Activated CD4-positive, CD25-positive, alpha-beta regulatory T cell (primary cell): Measurements from ENCODE around the gene FN3KRP.

Source experiments
- DNase-seq, 4 experiments: peaks; one replicate each; lab custom pipeline; 2025; lab: John Stamatoyannopoulos, UW

FN3KRP gene

GRCh38 chr17:82687375-82687861 lies 29.1 kb upstream of the FN3KRP start:
- no peak for DNase-seq

GRCh38 chr17:82687871-82688270 lies 28.6 kb upstream of the FN3KRP start:
- no peak for DNase-seq

- DNase-seq = no peak
Observed at GRCh38 chr17:82689077-82689476, 27.4 kb upstream of the FN3KRP start.

- DNase-seq = no peak
Observed at GRCh38 chr17:82690786-82691489, 25.6 kb upstream of the FN3KRP start.

- no peak for DNase-seq
Observed at GRCh38 chr17:82691714-82692113, 24.8 kb upstream of the FN3KRP start.

- DNase-seq = no peak
Observed at GRCh38 chr17:82692268-82692667, 24.2 kb upstream of the FN3KRP start.

GRCh38 chr17:82693168-82693867 lies 23.2 kb upstream of the FN3KRP start:
- DNase-seq = no peak

- DNase-seq = no peak
Observed at GRCh38 chr17:82694647-82695046, 21.9 kb upstream of the FN3KRP start.

GRCh38 chr17:82696259-82696658 lies 20.2 kb upstream of the FN3KRP start:
- no peak for DNase-seq

- no peak for DNase-seq
Observed at GRCh38 chr17:82696916-82697807, 19.3 kb upstream of the FN3KRP start.

- no peak for DNase-seq
Observed at GRCh38 chr17:82697808-82698064, 18.8 kb upstream of the FN3KRP start.

GRCh38 chr17:82698065-82698973 lies 18.2 kb upstream of the FN3KRP start, which contains the start of gene RAB40B:
Gene RAB40B, minus strand, starts transcription at chr17:82698698. Its CDS starts 102 bp downstream, at chr17:82698596.
- peak; percentile 95 to 99 (median 98) for DNase-seq

- DNase-seq = no peak
Observed at GRCh38 chr17:82698974-82699442, 17.5 kb upstream of the FN3KRP start.

GRCh38 chr17:82699551-82699950 lies 17.0 kb upstream of the FN3KRP start:
- DNase-seq = no peak

- DNase-seq = no peak
Observed at GRCh38 chr17:82702231-82702927, 14.1 kb upstream of the FN3KRP start.

- no peak for DNase-seq
Observed at GRCh38 chr17:82703036-82703745, 13.3 kb upstream of the FN3KRP start.

GRCh38 chr17:82703935-82704865 lies 12.3 kb upstream of the FN3KRP start:
- no peak for DNase-seq

- DNase-seq = no peak
Observed at GRCh38 chr17:82704886-82705285, 11.6 kb upstream of the FN3KRP start.

GRCh38 chr17:82705756-82706155 lies 10.8 kb upstream of the FN3KRP start:
- no peak for DNase-seq
